Measurements from ENCODE around the gene FKBP11. TPM values are rescaled to one million over a fixed set of nuclear protein-coding genes. Genes with fewer than 3 reads are reported as not detected.

Gene FKBP11
- total RNA-seq, 2 donors from 2014 or later = 30.1 to 30.7 TPM

- Histone ChIP-seq H3K27me3 (ENCODE audit: control insufficient read depth, insufficient read depth, low read length, poor library complexity, severe bottlenecking) (no peaks in the 10 kb centered on the region), H3K4me3 (ENCODE audit: low read length) (peak overlapping the region; percentile 67), H3K9me3 (ENCODE audit: control insufficient read depth, low read length) (no peaks in the 10 kb centered on the region), H3K36me3 (ENCODE audit: control insufficient read depth, insufficient read depth, low read length) (no peaks in the 10 kb centered on the region), H3K9ac (ENCODE audit: extremely low read depth, low read length, poor library complexity, severe bottlenecking) (peak overlapping the region; percentile 83), H3K4me1 (ENCODE audit: control insufficient read depth, insufficient read depth, low read length) (peaks cover 18% of the 10 kb centered on the region), H3K27ac (ENCODE audit: low read depth, low read length) (peak overlapping the region; percentile 98)
- Mint-ChIP-seq H3K4me3 (peak overlapping the region; percentile 43), H3K4me1 (peaks cover 42% of the 10 kb centered on the region), H3K27me3 (ENCODE audit: insufficient read depth) (peaks cover 8% of the 10 kb centered on the region), H3K36me3 (ENCODE audit: low read depth) (no peaks in the 10 kb centered on the region), H3K27ac (peak overlapping the region; percentile 98), H3K9me3 (no peaks in the 10 kb centered on the region)
- WGBS, 2 experiments (ENCODE audit: insufficient coverage in 1 of 2, insufficient read length in 1 of 2) = 75% methylated on average over 3 of the region's 3 CpGs; no CpG with 5 or more reads in 1 of the 2 experiments
- DNase-seq = no peak
- TF ChIP-seq CTCF (conservative IDR thresholded peaks at IDR 0.05) = no peak
Measured at GRCh38 chr12:48882972-48883304, 42.4 kb downstream of the FKBP11 start.

DNA sequence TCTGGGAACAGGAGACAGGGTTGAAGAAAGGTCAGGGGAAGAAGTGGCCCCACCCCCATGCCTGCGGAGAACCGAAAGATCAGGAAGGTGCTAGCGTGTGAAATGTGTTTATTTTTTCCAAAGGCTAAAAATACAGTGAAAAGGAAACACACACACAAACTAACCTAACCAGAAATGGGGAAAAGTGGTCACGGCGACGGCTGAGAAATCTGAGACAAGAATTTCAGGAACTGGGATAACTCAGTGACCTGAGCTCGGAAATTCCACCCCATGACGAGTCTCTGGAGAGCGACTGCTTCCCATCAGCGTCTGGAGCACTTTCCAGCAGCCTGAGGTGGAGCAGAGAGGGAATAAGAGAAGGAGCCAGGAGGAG lies 43.0 kb downstream of the FKBP11 start:
- Mint-ChIP-seq H3K4me3 (peak overlapping the region; percentile 38), H3K36me3 (ENCODE audit: low read depth) (no peaks in the 10 kb centered on the region), H3K27ac (peak overlapping the region; percentile 98), H3K27me3 (ENCODE audit: insufficient read depth) (peaks cover 8% of the 10 kb centered on the region), H3K9me3 (no peaks in the 10 kb centered on the region), H3K4me1 (peaks cover 42% of the 10 kb centered on the region)
- no peaks in the 10 kb centered on the region for H3K9me3 ChIP-seq (ENCODE audit: control insufficient read depth, low read length)
- peak overlapping the region; percentile 98 for H3K27ac ChIP-seq (ENCODE audit: low read depth, low read length)
- 12 to 24% methylated on average over 7 to 9 of the region's 10 CpGs for WGBS, 2 experiments (ENCODE audit: insufficient coverage in 1 of 2, insufficient read length in 1 of 2)
- H3K4me1 ChIP-seq (ENCODE audit: control insufficient read depth, insufficient read depth, low read length) = peaks cover 18% of the 10 kb centered on the region
- no peaks in the 10 kb centered on the region for H3K27me3 ChIP-seq (ENCODE audit: control insufficient read depth, insufficient read depth, low read length, poor library complexity, severe bottlenecking)
- peak overlapping the region; percentile 67 for H3K4me3 ChIP-seq (ENCODE audit: low read length)
- H3K9ac ChIP-seq (ENCODE audit: extremely low read depth, low read length, poor library complexity, severe bottlenecking) = peak overlapping the region; percentile 83
- DNase-seq = peak; percentile 84
- TF ChIP-seq CTCF (conservative IDR thresholded peaks at IDR 0.05) = no peak
- H3K36me3 ChIP-seq (ENCODE audit: control insufficient read depth, insufficient read depth, low read length) = no peaks in the 10 kb centered on the region

DNA sequence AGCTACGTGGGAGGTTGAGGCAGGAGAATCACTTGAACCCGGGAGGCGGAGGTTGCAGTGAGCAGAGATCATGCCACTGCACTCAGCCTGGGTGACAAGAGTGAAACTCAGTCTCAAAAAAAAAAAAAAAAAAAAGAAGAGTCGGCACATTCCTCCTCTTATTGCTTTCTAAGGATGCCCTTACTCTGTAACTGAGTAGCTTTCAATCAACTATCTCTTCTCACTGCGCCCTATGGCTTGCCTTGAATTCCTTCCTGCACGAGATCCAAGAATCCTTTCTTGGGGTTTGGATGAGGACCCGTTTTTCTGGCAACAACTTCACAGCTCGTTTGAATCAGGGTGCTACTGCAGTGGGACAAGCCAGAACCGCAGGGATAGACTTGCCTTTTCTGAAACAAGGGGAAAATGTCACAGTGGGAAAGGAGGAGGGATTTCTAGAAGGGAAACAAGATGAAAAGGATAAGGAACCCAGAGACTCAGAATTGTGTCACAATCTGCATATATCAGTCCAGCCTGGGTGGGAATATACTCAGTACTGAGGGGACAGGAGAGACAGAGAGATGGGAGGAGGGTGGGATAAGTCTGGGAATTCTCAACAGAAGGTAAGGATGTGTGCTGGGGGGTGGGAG lies 43.5 kb downstream of the FKBP11 start:
- Histone ChIP-seq H3K4me3 (ENCODE audit: low read length) (peak overlapping the region; percentile 67), H3K9ac (ENCODE audit: extremely low read depth, low read length, poor library complexity, severe bottlenecking) (peak overlapping the region; percentile 83), H3K27ac (ENCODE audit: low read depth, low read length) (peak overlapping the region; percentile 98), H3K9me3 (ENCODE audit: control insufficient read depth, low read length) (no peaks in the 10 kb centered on the region), H3K27me3 (ENCODE audit: control insufficient read depth, insufficient read depth, low read length, poor library complexity, severe bottlenecking) (no peaks in the 10 kb centered on the region), H3K4me1 (ENCODE audit: control insufficient read depth, insufficient read depth, low read length) (peaks cover 18% of the 10 kb centered on the region), H3K36me3 (ENCODE audit: control insufficient read depth, insufficient read depth, low read length) (no peaks in the 10 kb centered on the region)
- Mint-ChIP-seq H3K4me3 (peak overlapping the region; percentile 38), H3K36me3 (ENCODE audit: low read depth) (no peaks in the 10 kb centered on the region), H3K4me1 (peaks cover 38% of the 10 kb centered on the region), H3K27me3 (ENCODE audit: insufficient read depth) (peaks cover 8% of the 10 kb centered on the region), H3K27ac (peak overlapping the region; percentile 98), H3K9me3 (no peaks in the 10 kb centered on the region)
- DNase-seq = peak; percentile 65
- WGBS, 2 experiments (ENCODE audit: insufficient coverage in 1 of 2, insufficient read length in 1 of 2) = 64 to 69% methylated on average over 7 to 9 of the region's 9 CpGs
- TF ChIP-seq CTCF (conservative IDR thresholded peaks at IDR 0.05) = no peak
